ENCODE data around the gene KLF7. TPM values are rescaled to one million over a fixed set of nuclear protein-coding genes. Genes with fewer than 3 reads are reported as not detected.

Gene KLF7
- total RNA-seq, 1 experiment from 2014 or later, result 9.1 TPM

GRCh38 chr2:207093234-207093633 is 72.5 kb downstream of the KLF7 start:
- DNase-seq (ENCODE audit: low spot score), result no peak

GRCh38 chr2:207092818-207093217 is 72.9 kb downstream of the KLF7 start:
- no peak for DNase-seq (ENCODE audit: low spot score)

DNA sequence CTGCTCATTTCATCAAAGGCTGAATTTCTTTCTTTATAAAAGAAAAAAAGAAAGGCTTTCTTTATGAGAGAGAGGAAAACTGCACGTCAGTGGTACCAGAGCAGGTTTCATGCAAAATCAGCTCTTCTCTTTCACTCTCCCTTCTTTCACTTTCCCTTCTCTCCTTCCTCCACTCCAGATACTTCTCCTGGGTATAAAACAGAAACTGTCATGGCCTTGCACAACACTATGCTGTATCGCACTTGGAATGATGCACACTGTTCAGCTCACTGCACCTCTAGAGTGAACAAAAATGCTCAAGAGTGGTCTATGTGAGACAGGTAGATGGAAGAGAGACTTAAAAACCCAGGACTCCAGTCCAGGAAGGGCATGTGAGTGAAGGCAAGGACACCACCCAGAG is 73.8 kb downstream of the KLF7 start:
- no peak for DNase-seq (ENCODE audit: low spot score)

GRCh38 chr2:207091176-207091575 is 74.6 kb downstream of the KLF7 start:
- no peak for DNase-seq (ENCODE audit: low spot score)

GRCh38 chr2:207090389-207090788 is 75.4 kb downstream of the KLF7 start:
- no peak for DNase-seq (ENCODE audit: low spot score)

- no peak for DNase-seq (ENCODE audit: low spot score)
Observed at GRCh38 chr2:207088839-207089238, 76.9 kb downstream of the KLF7 start.

DNA sequence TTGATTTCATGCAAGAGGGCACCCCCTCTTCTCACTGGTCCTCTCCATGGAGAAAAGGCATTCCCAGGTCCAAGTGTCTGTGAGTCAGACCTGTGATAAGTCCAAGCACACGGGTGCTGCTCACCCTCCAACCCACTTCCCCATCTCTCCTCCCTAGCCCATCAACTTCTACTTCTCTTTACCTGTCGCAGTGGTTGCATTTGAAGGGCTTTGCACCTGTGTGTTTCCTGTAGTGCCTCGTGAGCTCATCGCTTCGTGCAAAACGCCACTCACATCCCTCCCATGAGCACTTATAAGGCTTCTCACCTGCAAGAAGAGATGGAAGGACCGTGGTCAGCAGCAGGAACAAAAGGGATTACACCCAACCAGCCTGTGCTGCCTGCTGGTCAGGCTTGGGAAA is 77.5 kb downstream of the KLF7 start:
- no peak for DNase-seq (ENCODE audit: low spot score)

GRCh38 chr2:207087046-207087902 is 78.5 kb downstream of the KLF7 start:
- DNase-seq (ENCODE audit: low spot score), result no peak

- DNase-seq (ENCODE audit: low spot score), result no peak
Observed at GRCh38 chr2:207086136-207086535, 79.6 kb downstream of the KLF7 start.

GRCh38 chr2:207085110-207085509 is 80.6 kb downstream of the KLF7 start:
- DNase-seq (ENCODE audit: low spot score), result no peak

DNA sequence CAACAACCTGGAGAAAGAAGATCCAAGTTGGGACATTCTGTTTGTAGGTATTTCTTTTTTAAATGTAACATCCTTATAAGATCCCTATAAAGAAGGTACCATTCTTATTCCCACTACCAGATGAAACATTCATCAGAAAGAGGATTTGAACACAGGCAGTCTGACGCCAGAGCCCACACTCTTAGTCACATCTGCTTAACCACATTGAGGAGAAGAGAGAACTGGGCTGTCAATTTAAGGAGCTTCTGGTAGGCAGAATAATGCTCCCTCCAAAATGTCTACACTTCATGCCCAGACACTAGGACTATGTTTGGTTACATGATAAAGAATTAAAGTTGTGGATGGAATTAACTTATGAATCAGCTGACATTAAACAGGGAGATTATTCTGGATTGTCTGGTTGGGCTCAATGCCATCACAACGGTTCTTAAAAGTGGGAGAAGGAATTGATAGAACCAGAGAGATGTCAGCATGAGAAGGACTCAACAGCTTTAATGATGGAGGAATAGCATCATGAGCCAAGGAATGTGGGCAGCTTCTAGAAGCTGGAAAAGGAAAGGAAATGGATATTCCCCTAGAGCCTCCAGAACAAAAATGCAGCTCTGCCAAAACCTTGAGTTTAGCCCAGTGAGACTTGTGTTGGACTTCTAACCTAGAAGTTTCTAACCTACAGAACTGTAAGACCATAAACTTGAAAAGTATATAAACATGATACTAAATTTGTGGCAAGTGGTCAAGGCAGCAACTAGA is 82.2 kb downstream of the KLF7 start:
- DNase-seq (ENCODE audit: low spot score), result no peak

DNA sequence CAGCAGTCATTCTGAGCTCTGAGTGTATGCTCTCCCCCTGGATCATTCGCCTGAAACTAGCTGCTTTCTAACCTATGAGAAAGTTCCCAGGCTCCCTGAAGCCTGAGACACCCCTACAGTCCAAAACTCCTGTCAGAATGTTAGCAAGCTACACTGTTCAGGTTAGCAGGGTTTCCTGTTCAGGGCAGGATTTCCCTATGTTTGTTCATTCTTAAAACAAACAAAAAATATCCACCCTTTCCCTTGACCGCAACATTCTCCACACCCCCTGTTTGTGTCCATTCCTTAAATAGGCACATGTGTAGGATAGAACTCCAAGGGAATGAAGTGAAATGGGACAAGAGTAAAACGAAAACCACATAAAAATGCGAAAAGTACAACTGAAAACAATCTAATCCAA is 83.1 kb downstream of the KLF7 start:
- no peak for DNase-seq (ENCODE audit: low spot score)

- no peak for DNase-seq (ENCODE audit: low spot score)
Observed at GRCh38 chr2:207078186-207078798, 87.5 kb downstream of the KLF7 start.

GRCh38 chr2:207077266-207077665 is 88.5 kb downstream of the KLF7 start:
- no peak for DNase-seq (ENCODE audit: low spot score)

- no peak for DNase-seq (ENCODE audit: low spot score)
Observed at GRCh38 chr2:207075456-207075855, 90.3 kb downstream of the KLF7 start.

GRCh38 chr2:207073801-207074678 is 91.7 kb downstream of the KLF7 start:
- no peak for DNase-seq (ENCODE audit: low spot score)

GRCh38 chr2:207073412-207073800 is 92.3 kb downstream of the KLF7 start:
- DNase-seq (ENCODE audit: low spot score), result no peak

DNA sequence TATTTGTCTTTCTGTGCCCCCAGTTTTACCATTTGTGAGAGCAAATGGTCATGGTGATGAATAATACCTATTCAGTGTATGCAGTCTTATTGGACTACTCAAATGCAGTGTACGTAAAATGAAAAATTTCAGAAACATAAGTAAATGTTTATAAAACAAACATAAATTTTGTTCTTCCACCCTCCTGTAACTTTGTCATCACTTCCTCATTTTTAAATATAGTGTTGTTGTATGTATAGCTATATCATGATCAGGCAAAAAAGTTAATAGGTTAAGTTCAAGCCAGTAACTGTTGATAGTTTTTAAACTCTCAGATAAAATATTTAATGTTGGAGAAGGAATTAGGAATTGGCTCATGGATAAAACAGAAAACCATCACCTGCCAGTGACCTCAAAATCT is 93.2 kb downstream of the KLF7 start:
- DNase-seq (ENCODE audit: low spot score), result no peak

- DNase-seq (ENCODE audit: low spot score), result no peak
Observed at GRCh38 chr2:207071820-207072219, 93.9 kb downstream of the KLF7 start.

DNA sequence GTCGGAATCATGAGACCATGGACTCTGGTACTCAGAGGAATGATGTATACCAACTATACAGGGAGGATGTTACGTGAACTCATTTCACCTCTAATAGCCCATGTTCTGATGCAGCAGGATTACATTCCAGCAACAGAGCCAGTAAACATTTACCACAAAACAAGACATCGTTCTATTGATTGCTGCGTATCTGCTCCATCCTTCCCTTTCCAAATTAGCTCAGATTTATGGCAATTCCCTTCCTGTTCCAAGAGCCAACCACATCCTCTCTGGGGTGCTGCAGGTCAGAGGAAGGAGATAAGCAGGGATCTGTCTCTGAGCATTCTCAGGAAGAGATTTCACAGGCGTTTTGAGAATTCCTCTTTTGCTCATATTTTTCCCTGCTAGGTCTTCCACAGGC is 98.3 kb downstream of the KLF7 start:
- peak; percentile 77 for DNase-seq (ENCODE audit: low spot score)

- DNase-seq (ENCODE audit: low spot score), result peak; percentile 23
Observed at GRCh38 chr2:207066791-207067460, 98.8 kb downstream of the KLF7 start.

All from A172 (cell line).